ENCODE data around the gene NCOA4.
"Not testable (repeated sequence)": the region's sequence is repeated elsewhere in the genome, so short reads cannot be mapped to it uniquely, and the experiment has no call there.

Gene NCOA4

GRCh38 chr10:46060706-46061105 is 30.3 kb upstream of the NCOA4 start:
- no peak overlapping the region for H3K4me3 Mint-ChIP-seq
- H3K36me3 Mint-ChIP-seq (ENCODE audit: low read depth): peaks cover 2% of the 10 kb centered on the region
- peaks cover 11% of the 10 kb centered on the region for H3K27me3 Mint-ChIP-seq (ENCODE audit: low read depth)
- no peak overlapping the region for H3K27ac Mint-ChIP-seq
- H3K9me3 Mint-ChIP-seq: peaks cover 8% of the 10 kb centered on the region
- H3K4me1 Mint-ChIP-seq (ENCODE audit: low read depth): no peaks in the 10 kb centered on the region

GRCh38 chr10:46057927-46058326 is 27.5 kb upstream of the NCOA4 start:
- not testable (repeated sequence) for H3K4me1 Mint-ChIP-seq (ENCODE audit: low read depth)
- H3K27me3 Mint-ChIP-seq (ENCODE audit: low read depth): peaks cover 11% of the 10 kb centered on the region

GRCh38 chr10:46057038-46057437 is 26.6 kb upstream of the NCOA4 start:
- H3K36me3 Mint-ChIP-seq (ENCODE audit: low read depth): peaks cover 2% of the 10 kb centered on the region
- H3K4me3 Mint-ChIP-seq: no peak overlapping the region
- H3K27ac Mint-ChIP-seq: no peak overlapping the region
- peaks cover 3% of the 10 kb centered on the region for H3K4me1 Mint-ChIP-seq (ENCODE audit: low read depth)
- peaks cover 8% of the 10 kb centered on the region for H3K9me3 Mint-ChIP-seq
- H3K27me3 Mint-ChIP-seq (ENCODE audit: low read depth): peaks cover 7% of the 10 kb centered on the region

More at GRCh38 chr10:46057927-46058326, 27.5 kb upstream of the NCOA4 start:
- not testable (repeated sequence) for H3K27ac Mint-ChIP-seq; H3K4me3 Mint-ChIP-seq; H3K9me3 Mint-ChIP-seq; H3K36me3 Mint-ChIP-seq (ENCODE audit: low read depth)

GRCh38 chr10:46055771-46056170 is 25.3 kb upstream of the NCOA4 start:
- Mint-ChIP-seq H3K9me3 (peaks cover 8% of the 10 kb centered on the region), H3K4me1 (ENCODE audit: low read depth) (peaks cover 3% of the 10 kb centered on the region), H3K27me3 (ENCODE audit: low read depth) (peaks cover 16% of the 10 kb centered on the region), H3K36me3 (ENCODE audit: low read depth) (peaks cover 2% of the 10 kb centered on the region), H3K27ac (no peak overlapping the region), H3K4me3 (no peak overlapping the region)

GRCh38 chr10:46053534-46054434 is 23.4 kb upstream of the NCOA4 start:
- Mint-ChIP-seq H3K36me3 (ENCODE audit: low read depth) (peaks cover 2% of the 10 kb centered on the region), H3K27me3 (ENCODE audit: low read depth) (peaks cover 17% of the 10 kb centered on the region), H3K4me1 (ENCODE audit: low read depth) (peaks cover 3% of the 10 kb centered on the region), H3K9me3 (peaks cover 8% of the 10 kb centered on the region), H3K27ac (no peak overlapping the region), H3K4me3 (no peak overlapping the region)

GRCh38 chr10:46052791-46053375 is 22.5 kb upstream of the NCOA4 start:
- Mint-ChIP-seq H3K36me3 (ENCODE audit: low read depth) (peaks cover 2% of the 10 kb centered on the region), H3K4me3 (no peak overlapping the region), H3K4me1 (ENCODE audit: low read depth) (peaks cover 3% of the 10 kb centered on the region), H3K9me3 (peaks cover 8% of the 10 kb centered on the region), H3K27me3 (ENCODE audit: low read depth) (peaks cover 17% of the 10 kb centered on the region), H3K27ac (no peak overlapping the region)

GRCh38 chr10:46052057-46052790 is 21.8 kb upstream of the NCOA4 start:
- Mint-ChIP-seq H3K4me1 (ENCODE audit: low read depth) (peaks cover 3% of the 10 kb centered on the region), H3K36me3 (ENCODE audit: low read depth) (no peaks in the 10 kb centered on the region), H3K27me3 (ENCODE audit: low read depth) (peaks cover 14% of the 10 kb centered on the region), H3K27ac (no peak overlapping the region), H3K9me3 (peaks cover 4% of the 10 kb centered on the region), H3K4me3 (no peak overlapping the region)

GRCh38 chr10:46050941-46051623 is 20.7 kb upstream of the NCOA4 start:
- H3K4me1 Mint-ChIP-seq (ENCODE audit: low read depth): peaks cover 3% of the 10 kb centered on the region
- H3K27me3 Mint-ChIP-seq (ENCODE audit: low read depth): peaks cover 17% of the 10 kb centered on the region

GRCh38 chr10:46049497-46049831 is 19.0 kb upstream of the NCOA4 start:
- peaks cover 17% of the 10 kb centered on the region for H3K27me3 Mint-ChIP-seq (ENCODE audit: low read depth)
- not testable (repeated sequence) for H3K36me3 Mint-ChIP-seq (ENCODE audit: low read depth); H3K4me3 Mint-ChIP-seq; H3K27ac Mint-ChIP-seq; H3K4me1 Mint-ChIP-seq (ENCODE audit: low read depth); H3K9me3 Mint-ChIP-seq

More at GRCh38 chr10:46050941-46051623, 20.7 kb upstream of the NCOA4 start:
- no peaks in the 10 kb centered on the region for H3K9me3 Mint-ChIP-seq
- H3K4me3 Mint-ChIP-seq: no peak overlapping the region
- no peaks in the 10 kb centered on the region for H3K36me3 Mint-ChIP-seq (ENCODE audit: low read depth)
- no peak overlapping the region for H3K27ac Mint-ChIP-seq

- Mint-ChIP-seq H3K4me3 (no peak overlapping the region), H3K27ac (no peak overlapping the region), H3K4me1 (ENCODE audit: low read depth) (no peaks in the 10 kb centered on the region), H3K9me3 (no peaks in the 10 kb centered on the region), H3K36me3 (ENCODE audit: low read depth) (no peaks in the 10 kb centered on the region), H3K27me3 (ENCODE audit: low read depth) (peaks cover 20% of the 10 kb centered on the region)
These were observed 17.7 kb upstream of the NCOA4 start for GRCh38 chr10:46048152-46048551.

GRCh38 chr10:46046261-46046660 is 15.8 kb upstream of the NCOA4 start, which contains the start of gene MSMB:
Gene MSMB, minus strand, starts transcription at chr10:46046269. Its CDS starts 32 bp downstream, at chr10:46046237.
- no peaks in the 10 kb centered on the region for H3K36me3 Mint-ChIP-seq (ENCODE audit: low read depth)
- H3K27me3 Mint-ChIP-seq (ENCODE audit: low read depth): peaks cover 21% of the 10 kb centered on the region
- H3K4me1 Mint-ChIP-seq (ENCODE audit: low read depth): no peaks in the 10 kb centered on the region
- no peaks in the 10 kb centered on the region for H3K9me3 Mint-ChIP-seq
- H3K4me3 Mint-ChIP-seq: no peak within 1 kb of the TSS
- H3K27ac Mint-ChIP-seq: no peak within 1 kb of the TSS

- peaks cover 15% of the 10 kb centered on the region for H3K27me3 Mint-ChIP-seq (ENCODE audit: low read depth)
- H3K4me1 Mint-ChIP-seq (ENCODE audit: low read depth): no peaks in the 10 kb centered on the region
- H3K36me3 Mint-ChIP-seq (ENCODE audit: low read depth): no peaks in the 10 kb centered on the region
- H3K27ac Mint-ChIP-seq: no peak overlapping the region
- no peak overlapping the region for H3K4me3 Mint-ChIP-seq
- no peaks in the 10 kb centered on the region for H3K9me3 Mint-ChIP-seq
These were observed 12.1 kb upstream of the NCOA4 start for GRCh38 chr10:46042527-46042926.

- H3K4me1 Mint-ChIP-seq (ENCODE audit: low read depth): no peaks in the 10 kb centered on the region
- no peak overlapping the region for H3K4me3 Mint-ChIP-seq
- H3K27me3 Mint-ChIP-seq (ENCODE audit: low read depth): peaks cover 21% of the 10 kb centered on the region
- H3K9me3 Mint-ChIP-seq: no peaks in the 10 kb centered on the region
- no peak overlapping the region for H3K27ac Mint-ChIP-seq
- no peaks in the 10 kb centered on the region for H3K36me3 Mint-ChIP-seq (ENCODE audit: low read depth)
These were observed 9.6 kb upstream of the NCOA4 start for GRCh38 chr10:46040004-46040403.

GRCh38 chr10:46037107-46037825 is 6.8 kb upstream of the NCOA4 start:
- no peaks in the 10 kb centered on the region for H3K36me3 Mint-ChIP-seq (ENCODE audit: low read depth)
- H3K27me3 Mint-ChIP-seq (ENCODE audit: low read depth): peaks cover 14% of the 10 kb centered on the region
- no peaks in the 10 kb centered on the region for H3K9me3 Mint-ChIP-seq
- H3K27ac Mint-ChIP-seq: no peak overlapping the region
- no peak overlapping the region for H3K4me3 Mint-ChIP-seq
- H3K4me1 Mint-ChIP-seq (ENCODE audit: low read depth): peaks cover 4% of the 10 kb centered on the region

Data from T-helper 1 cell treated with Interleukin-12 subunit alpha and Interleukin-12 subunit beta and Interleukin-4 antibody, amounts not matched to agents 30 μg/mL and 1 μg/mL, for 36 hours (primary cell).